ENCODE data around the gene PSKH1. TPM values are rescaled to one million over a fixed set of nuclear protein-coding genes. Genes with fewer than 3 reads are reported as not detected.

Gene PSKH1
- total and polyA plus RNA-seq, 9 of the 15 experiments (the other 6 are each of a cell fraction or from before 2014, with no cell fraction given) = 0.96 to 20.9 (median 9.4) TPM

GRCh38 chr16:67846320-67847063 is 46.6 kb upstream of the PSKH1 start, which contains the start of gene NUTF2 (continued):
- TF ChIP-seq CTCF (IDR thresholded peaks at IDR 0.05 in 2 of 3, conservative IDR thresholded peaks at IDR 0.05 in 1 of 3; ENCODE audit: insufficient read depth in 2 of 3, low read depth in 1 of 3, low read length in 3 of 3) (0 out of 6 replicates have a peak, but pooled peaks of 1 of the 3 experiments have one; percentile 1), ZNF280A (IDR thresholded peaks at IDR 0.05; ENCODE audit: low read depth, partially characterized antibody) (no peak), TRIM24 (IDR thresholded peaks at IDR 0.05) (no peak), ZNF277 (CRISPR knock-in tag; IDR thresholded peaks at IDR 0.05; ENCODE audit: borderline replicate concordance) (no peak), ETS2 (tag; IDR thresholded peaks at IDR 0.05; ENCODE audit: borderline replicate concordance, poor library complexity, severe bottlenecking) (no peak), TEAD1 (CRISPR knock-in tag; IDR thresholded peaks at IDR 0.05) (peak in 1 of 2 experiments; percentile 87; a peak in 2 of 4 replicates), CREB5 (CRISPR knock-in tag; IDR thresholded peaks at IDR 0.05) (no peak), ZBTB49 (CRISPR knock-in tag; IDR thresholded peaks at IDR 0.05; ENCODE audit: borderline replicate concordance) (no peak), ZNF395 (CRISPR knock-in tag; IDR thresholded peaks at IDR 0.05) (peak; percentile 95), CHD2 (IDR thresholded peaks at IDR 0.05; ENCODE audit: low read depth, low read length) (peak; percentile 76), TAF9B (IDR thresholded peaks at IDR 0.05; ENCODE audit: partially characterized antibody) (peak; percentile 43), ATF6 (CRISPR knock-in tag; IDR thresholded peaks at IDR 0.05) (no peak), L3MBTL2 (IDR thresholded peaks at IDR 0.05) (peak; percentile 68; the same call in 1 of the 2 replicates)
